ENCODE results near the gene RNASEH2A. TPM values are rescaled to one million over a fixed set of nuclear protein-coding genes. Genes with fewer than 3 reads are reported as not detected.
"Not testable (repeated sequence)": the region's sequence is repeated elsewhere in the genome, so short reads cannot be mapped to it uniquely, and the experiment has no call there.

Gene RNASEH2A
- polyA plus RNA-seq, 2 of the 4 experiments (the other 2 are of a cell fraction): 37.2 to 45.5 TPM

DNA sequence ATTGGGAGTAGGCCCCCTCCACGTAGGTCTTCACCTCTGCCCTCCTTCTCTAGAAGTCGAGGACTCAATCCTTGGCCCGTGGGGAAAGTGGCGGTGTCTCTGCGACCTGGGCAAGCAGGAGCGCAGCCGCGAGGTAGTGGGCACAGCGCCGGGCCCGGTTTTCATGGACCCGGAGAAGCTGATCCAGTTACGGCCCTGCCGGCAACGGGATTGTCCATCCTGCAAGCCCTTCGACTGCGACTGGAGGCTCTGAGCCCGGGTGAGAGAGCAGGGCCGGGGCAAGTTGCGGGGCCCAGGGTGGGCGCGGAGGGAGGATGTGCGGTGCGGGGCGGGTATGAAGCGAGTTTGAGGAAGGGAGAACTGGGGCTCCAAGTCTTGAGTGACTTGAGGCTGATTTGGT is 2.3 kb upstream of the RNASEH2A start:
- H3K9me3 ChIP-seq: no peaks in the 10 kb centered on the region
- ATAC-seq (no peak), FAIRE-seq (no peak), DNase-seq (ENCODE audit: low read depth in 1 of 2, low spot score in 1 of 2) (no peak)
- H3K4me2 ChIP-seq: no peak overlapping the region
- ChIA-PET POLR2A (interaction anchor here (1.3 kb wide), 1 partner anchor 38 kb away, joined by 3 read pairs; no protein-coding TSS in a partner anchor), CTCF (interaction anchor here (0.6 to 17.4 kb wide), 6 partner anchors 8 to 403 kb away, joined by 3 to 901 read pairs (median 3); partner anchors contain the start of genes HOOK2 and JUNB)
- WGBS (ENCODE audit: missing lambda C conversion rate): 87% methylated on average over 16 of the region's 26 CpGs
- H3K4me1 ChIP-seq: no peaks in the 10 kb centered on the region
- no peak overlapping the region for H3K4me3 ChIP-seq
- H3K27ac ChIP-seq: no peak overlapping the region
- no peak for TF ChIP-seq TFCP2L1 (CRISPR knock-in tag; IDR thresholded peaks at IDR 0.05)
- no peak for TF ChIP-seq KDM1A (IDR thresholded peaks at IDR 0.05; ENCODE audit: low read depth)
- no peak for TF ChIP-seq BHLHE40 (IDR thresholded peaks at IDR 0.05; ENCODE audit: low read depth, low read length)
- no peak for TF ChIP-seq HOXA7 (CRISPR knock-in tag; IDR thresholded peaks at IDR 0.05)
- no peak for TF ChIP-seq FOSL2 (IDR thresholded peaks at IDR 0.05)
- TF ChIP-seq FOSL2 (CRISPR knock-in tag; IDR thresholded peaks at IDR 0.05): no peak
- TF ChIP-seq POLR2A (IDR thresholded peaks at IDR 0.05; ENCODE audit: low read length): no peak
- no peak for TF ChIP-seq TP53 (CRISPR knock-in tag; IDR thresholded peaks at IDR 0.05)
- TF ChIP-seq, protein P1, sequence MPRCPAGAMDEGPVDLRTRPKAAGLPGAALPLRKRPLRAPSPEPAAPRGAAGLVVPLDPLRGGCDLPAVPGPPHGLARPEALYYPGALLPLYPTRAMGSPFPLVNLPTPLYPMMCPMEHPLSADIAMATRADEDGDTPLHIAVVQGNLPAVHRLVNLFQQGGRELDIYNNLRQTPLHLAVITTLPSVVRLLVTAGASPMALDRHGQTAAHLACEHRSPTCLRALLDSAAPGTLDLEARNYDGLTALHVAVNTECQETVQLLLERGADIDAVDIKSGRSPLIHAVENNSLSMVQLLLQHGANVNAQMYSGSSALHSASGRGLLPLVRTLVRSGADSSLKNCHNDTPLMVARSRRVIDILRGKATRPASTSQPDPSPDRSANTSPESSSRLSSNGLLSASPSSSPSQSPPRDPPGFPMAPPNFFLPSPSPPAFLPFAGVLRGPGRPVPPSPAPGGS (IDR thresholded peaks at IDR 0.05): no peak
- TF ChIP-seq JUNB (IDR thresholded peaks at IDR 0.05): no peak
- TF ChIP-seq JUN (IDR thresholded peaks at IDR 0.05): no peak
- TF ChIP-seq PHF8 (IDR thresholded peaks at IDR 0.05; ENCODE audit: borderline replicate concordance, low read depth): no peak
- TF ChIP-seq, protein P2, sequence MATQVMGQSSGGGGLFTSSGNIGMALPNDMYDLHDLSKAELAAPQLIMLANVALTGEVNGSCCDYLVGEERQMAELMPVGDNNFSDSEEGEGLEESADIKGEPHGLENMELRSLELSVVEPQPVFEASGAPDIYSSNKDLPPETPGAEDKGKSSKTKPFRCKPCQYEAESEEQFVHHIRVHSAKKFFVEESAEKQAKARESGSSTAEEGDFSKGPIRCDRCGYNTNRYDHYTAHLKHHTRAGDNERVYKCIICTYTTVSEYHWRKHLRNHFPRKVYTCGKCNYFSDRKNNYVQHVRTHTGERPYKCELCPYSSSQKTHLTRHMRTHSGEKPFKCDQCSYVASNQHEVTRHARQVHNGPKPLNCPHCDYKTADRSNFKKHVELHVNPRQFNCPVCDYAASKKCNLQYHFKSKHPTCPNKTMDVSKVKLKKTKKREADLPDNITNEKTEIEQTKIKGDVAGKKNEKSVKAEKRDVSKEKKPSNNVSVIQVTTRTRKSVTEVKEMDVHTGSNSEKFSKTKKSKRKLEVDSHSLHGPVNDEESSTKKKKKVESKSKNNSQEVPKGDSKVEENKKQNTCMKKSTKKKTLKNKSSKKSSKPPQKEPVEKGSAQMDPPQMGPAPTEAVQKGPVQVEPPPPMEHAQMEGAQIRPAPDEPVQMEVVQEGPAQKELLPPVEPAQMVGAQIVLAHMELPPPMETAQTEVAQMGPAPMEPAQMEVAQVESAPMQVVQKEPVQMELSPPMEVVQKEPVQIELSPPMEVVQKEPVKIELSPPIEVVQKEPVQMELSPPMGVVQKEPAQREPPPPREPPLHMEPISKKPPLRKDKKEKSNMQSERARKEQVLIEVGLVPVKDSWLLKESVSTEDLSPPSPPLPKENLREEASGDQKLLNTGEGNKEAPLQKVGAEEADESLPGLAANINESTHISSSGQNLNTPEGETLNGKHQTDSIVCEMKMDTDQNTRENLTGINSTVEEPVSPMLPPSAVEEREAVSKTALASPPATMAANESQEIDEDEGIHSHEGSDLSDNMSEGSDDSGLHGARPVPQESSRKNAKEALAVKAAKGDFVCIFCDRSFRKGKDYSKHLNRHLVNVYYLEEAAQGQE (IDR thresholded peaks at IDR 0.05): no peak
- no peak for TF ChIP-seq RFX5 (IDR thresholded peaks at IDR 0.05)
- TF ChIP-seq GATA3 (IDR thresholded peaks at IDR 0.05; ENCODE audit: borderline replicate concordance): no peak
- no peak for TF ChIP-seq ZSCAN20 (CRISPR knock-in tag; IDR thresholded peaks at IDR 0.05)
- no peak for TF ChIP-seq EP300 (IDR thresholded peaks at IDR 0.05)
- no peak for TF ChIP-seq RCOR1 (IDR thresholded peaks at IDR 0.05; ENCODE audit: low read depth, low read length)

DNA sequence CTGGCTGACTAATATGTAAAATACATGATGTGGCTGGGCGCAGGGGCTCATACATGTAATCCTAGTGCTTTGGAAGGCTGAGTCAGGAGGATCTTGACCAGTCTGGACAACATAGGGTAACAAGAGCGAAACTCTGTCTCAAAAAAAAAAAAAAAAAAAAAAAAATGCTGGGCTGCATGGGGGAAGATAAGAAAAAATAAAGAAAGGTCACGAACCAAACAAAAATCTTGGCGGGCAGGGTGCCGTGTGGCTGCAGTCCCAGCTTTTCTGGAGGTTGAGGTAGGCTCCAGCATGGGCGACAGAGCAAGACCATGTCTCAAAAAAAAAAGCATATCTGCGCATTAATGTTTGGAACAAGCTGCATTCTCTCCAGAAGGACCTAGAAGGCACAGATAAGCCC is 8.7 kb downstream of the RNASEH2A start:
- TF ChIP-seq HOXB13 (CRISPR knock-in tag; IDR thresholded peaks at IDR 0.05; ENCODE audit: low read depth): no peak
- TF ChIP-seq, protein P3, sequence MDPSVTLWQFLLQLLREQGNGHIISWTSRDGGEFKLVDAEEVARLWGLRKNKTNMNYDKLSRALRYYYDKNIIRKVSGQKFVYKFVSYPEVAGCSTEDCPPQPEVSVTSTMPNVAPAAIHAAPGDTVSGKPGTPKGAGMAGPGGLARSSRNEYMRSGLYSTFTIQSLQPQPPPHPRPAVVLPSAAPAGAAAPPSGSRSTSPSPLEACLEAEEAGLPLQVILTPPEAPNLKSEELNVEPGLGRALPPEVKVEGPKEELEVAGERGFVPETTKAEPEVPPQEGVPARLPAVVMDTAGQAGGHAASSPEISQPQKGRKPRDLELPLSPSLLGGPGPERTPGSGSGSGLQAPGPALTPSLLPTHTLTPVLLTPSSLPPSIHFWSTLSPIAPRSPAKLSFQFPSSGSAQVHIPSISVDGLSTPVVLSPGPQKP (IDR thresholded peaks at IDR 0.05; ENCODE audit: low read depth, low read length): no peak
- no peak for TF ChIP-seq MAFK (IDR thresholded peaks at IDR 0.05; ENCODE audit: partially characterized antibody)
- TF ChIP-seq FOSL2 (IDR thresholded peaks at IDR 0.05): no peak
- no peak for TF ChIP-seq FOSL2 (CRISPR knock-in tag; IDR thresholded peaks at IDR 0.05)
- no peak for TF ChIP-seq POLR2AphosphoS2 (conservative IDR thresholded peaks at IDR 0.05; ENCODE audit: low read length)
- TF ChIP-seq JUN (IDR thresholded peaks at IDR 0.05): no peak
- TF ChIP-seq, protein P2 (IDR thresholded peaks at IDR 0.05): no peak
- no peak for TF ChIP-seq PHF8 (IDR thresholded peaks at IDR 0.05; ENCODE audit: borderline replicate concordance, low read depth)
- no peak for TF ChIP-seq BHLHE40 (IDR thresholded peaks at IDR 0.05; ENCODE audit: low read depth, low read length)
- DNase-seq (ENCODE audit: low read depth in 1 of 2, low spot score in 1 of 2) (no peak), FAIRE-seq (no peak), ATAC-seq (no peak)
- Histone ChIP-seq H3K4me2 (no peak overlapping the region), H3K27ac (no peak overlapping the region), H3K9me3 (no peaks in the 10 kb centered on the region), H3K4me3 (no peak overlapping the region), H3K4me1 (no peaks in the 10 kb centered on the region)
- CTCF ChIA-PET: interaction anchor here (0.6 to 1.9 kb wide), 7 partner anchors 9 to 58 kb away, joined by 3 to 10 read pairs (median 5); partner anchors contain the start of gene RNASEH2A
- 88% methylated on average over 7 of the region's 7 CpGs for WGBS (ENCODE audit: missing lambda C conversion rate)
- POLR2A ChIA-PET: no interaction called here

DNA sequence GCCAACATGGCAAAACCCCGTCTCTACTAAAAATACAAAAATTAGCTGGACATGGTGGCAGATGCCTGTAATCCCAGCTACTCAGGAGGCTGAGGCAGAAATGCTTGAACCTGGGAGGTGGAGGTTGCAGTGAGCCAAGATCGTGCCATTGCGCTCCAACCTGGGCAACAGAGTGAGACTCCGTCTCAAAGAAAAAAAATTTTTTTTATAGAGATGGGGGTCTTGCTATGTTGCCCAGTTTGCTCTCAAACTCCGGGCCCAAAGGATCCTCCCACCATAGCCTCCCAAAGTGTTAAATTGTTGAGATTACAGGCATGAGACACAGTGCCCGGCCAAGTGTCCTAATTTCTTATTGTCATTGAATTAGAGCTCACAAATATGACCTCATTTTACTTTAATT is 10.8 kb downstream of the RNASEH2A start:
- H3K4me3 ChIP-seq; POLR2A ChIA-PET; H3K4me1 ChIP-seq; H3K4me2 ChIP-seq; H3K27ac ChIP-seq; FAIRE-seq; H3K9me3 ChIP-seq; DNase-seq (ENCODE audit: low read depth in 1 of 2, low spot score in 1 of 2); ATAC-seq: not testable (repeated sequence)
- CTCF ChIA-PET: interaction anchor here (0.6 to 3.6 kb wide), 4 partner anchors 21 to 68 kb away, joined by 4 to 11 read pairs (median 7); no protein-coding TSS in a partner anchor
- 91% methylated on average over 6 of the region's 6 CpGs for WGBS (ENCODE audit: missing lambda C conversion rate)

DNA sequence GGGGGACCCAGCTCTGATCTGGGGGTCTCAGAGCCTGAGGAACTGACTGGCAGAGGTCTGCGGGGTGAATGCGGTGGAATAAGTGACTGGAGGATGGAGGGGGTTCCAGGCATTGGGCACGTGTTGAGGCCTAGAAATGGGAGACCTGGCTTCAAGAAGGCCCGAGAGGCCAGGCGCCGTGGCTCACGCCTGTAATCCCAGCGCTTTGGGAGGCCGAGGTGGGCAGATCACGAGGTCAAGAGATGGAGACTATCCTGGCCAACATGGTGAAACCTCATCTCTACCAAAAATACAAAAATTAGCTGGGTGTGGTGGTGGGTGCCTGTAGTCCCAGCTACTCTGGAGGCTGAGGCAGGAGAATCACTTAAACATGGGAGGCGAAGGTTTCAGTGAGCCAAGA is 11.4 kb downstream of the RNASEH2A start:
- H3K4me2 ChIP-seq; FAIRE-seq; H3K9me3 ChIP-seq; H3K4me1 ChIP-seq; ATAC-seq; DNase-seq (ENCODE audit: low read depth in 1 of 2, low spot score in 1 of 2); H3K4me3 ChIP-seq; H3K27ac ChIP-seq: not testable (repeated sequence)
- POLR2A ChIA-PET: interaction anchor here (0.6 kb wide), 1 partner anchor 115 kb away, joined by 4 read pairs; no protein-coding TSS in a partner anchor
- CTCF ChIA-PET: interaction anchor here (0.7 to 3.6 kb wide), 5 partner anchors 12 to 121 kb away, joined by 3 to 11 read pairs (median 4); partner anchors contain the start of gene FBXW9
- WGBS (ENCODE audit: missing lambda C conversion rate): 94% methylated on average over 11 of the region's 11 CpGs
